ENCODE measurements around the gene TMEM88. TPM values are rescaled to one million over a fixed set of nuclear protein-coding genes. Genes with fewer than 3 reads are reported as not detected.
A peak's percentile ranks its signal among the peaks of the same experiment; 100 is the strongest.

Gene TMEM88
- total and polyA plus RNA-seq, 4 donors, result 2.7 to 27.6 (median 13.5) TPM

- Histone ChIP-seq H3K9me3 (ENCODE audit: control insufficient read depth, insufficient read depth, low read length) (no peaks in the 10 kb centered on the region), H3K27me3 (ENCODE audit: control insufficient read depth, insufficient read depth, low read length) (no peaks in the 10 kb centered on the region), H3K4me3 (ENCODE audit: low read depth, low read length) (no peak overlapping the region), H3K36me3 (ENCODE audit: control insufficient read depth, insufficient read depth, low read length) (peaks cover 3% of the 10 kb centered on the region), H3K4me1 (ENCODE audit: control insufficient read depth, insufficient read depth, low read length) (no peaks in the 10 kb centered on the region), H3K27ac (ENCODE audit: low read depth, low read length) (no peak overlapping the region)
- WGBS (ENCODE audit: insufficient coverage), result 93% methylated on average over 8 of the region's 9 CpGs
- no peak for DNase-seq (ENCODE audit: low read depth in 4 of 6, low spot score in 6 of 6)
These were observed 37.3 kb upstream of the TMEM88 start for GRCh38 chr17:7817643-7817964.

- Histone ChIP-seq H3K27ac (ENCODE audit: low read depth, low read length) (no peak overlapping the region), H3K9me3 (ENCODE audit: control insufficient read depth, insufficient read depth, low read length) (no peaks in the 10 kb centered on the region), H3K36me3 (ENCODE audit: control insufficient read depth, insufficient read depth, low read length) (peaks cover 3% of the 10 kb centered on the region), H3K4me1 (ENCODE audit: control insufficient read depth, insufficient read depth, low read length) (no peaks in the 10 kb centered on the region), H3K4me3 (ENCODE audit: low read depth, low read length) (no peak overlapping the region), H3K27me3 (ENCODE audit: control insufficient read depth, insufficient read depth, low read length) (no peaks in the 10 kb centered on the region)
- WGBS (ENCODE audit: insufficient coverage), result 73% methylated on average over 3 of the region's 10 CpGs
- DNase-seq (ENCODE audit: low read depth in 4 of 6, low spot score in 6 of 6), result no peak
These were observed 36.8 kb upstream of the TMEM88 start for GRCh38 chr17:7818026-7818425.

GRCh38 chr17:7818746-7819645 lies 35.9 kb upstream of the TMEM88 start:
- no peaks in the 10 kb centered on the region for H3K4me1 ChIP-seq (ENCODE audit: control insufficient read depth, insufficient read depth, low read length)
- no peak for DNase-seq (ENCODE audit: low read depth in 4 of 6, low spot score in 6 of 6)
- peaks cover 4% of the 10 kb centered on the region for H3K36me3 ChIP-seq (ENCODE audit: control insufficient read depth, insufficient read depth, low read length)
- H3K27ac ChIP-seq (ENCODE audit: low read depth, low read length), result no peak overlapping the region
- H3K27me3 ChIP-seq (ENCODE audit: control insufficient read depth, insufficient read depth, low read length), result no peaks in the 10 kb centered on the region
- WGBS (ENCODE audit: insufficient coverage), result 81% methylated on average over 27 of the region's 27 CpGs
- H3K4me3 ChIP-seq (ENCODE audit: low read depth, low read length), result no peak overlapping the region
- H3K9me3 ChIP-seq (ENCODE audit: control insufficient read depth, insufficient read depth, low read length), result no peaks in the 10 kb centered on the region

- Histone ChIP-seq H3K36me3 (ENCODE audit: control insufficient read depth, insufficient read depth, low read length) (peaks cover 6% of the 10 kb centered on the region), H3K4me3 (ENCODE audit: low read depth, low read length) (no peak overlapping the region), H3K27ac (ENCODE audit: low read depth, low read length) (no peak overlapping the region), H3K9me3 (ENCODE audit: control insufficient read depth, insufficient read depth, low read length) (no peaks in the 10 kb centered on the region), H3K4me1 (ENCODE audit: control insufficient read depth, insufficient read depth, low read length) (no peaks in the 10 kb centered on the region), H3K27me3 (ENCODE audit: control insufficient read depth, insufficient read depth, low read length) (no peaks in the 10 kb centered on the region)
- DNase-seq (ENCODE audit: low read depth in 4 of 6, low spot score in 6 of 6), result no peak
- 75% methylated on average over 5 of the region's 5 CpGs for WGBS (ENCODE audit: insufficient coverage)
These were observed 34.6 kb upstream of the TMEM88 start for GRCh38 chr17:7820231-7820630.

GRCh38 chr17:7822126-7822525 lies 32.7 kb upstream of the TMEM88 start:
- Histone ChIP-seq H3K4me3 (ENCODE audit: low read depth, low read length) (no peak overlapping the region), H3K27me3 (ENCODE audit: control insufficient read depth, insufficient read depth, low read length) (no peaks in the 10 kb centered on the region), H3K9me3 (ENCODE audit: control insufficient read depth, insufficient read depth, low read length) (no peaks in the 10 kb centered on the region), H3K4me1 (ENCODE audit: control insufficient read depth, insufficient read depth, low read length) (no peaks in the 10 kb centered on the region), H3K36me3 (ENCODE audit: control insufficient read depth, insufficient read depth, low read length) (peaks cover 6% of the 10 kb centered on the region), H3K27ac (ENCODE audit: low read depth, low read length) (no peak overlapping the region)
- no peak for DNase-seq (ENCODE audit: low read depth in 4 of 6, low spot score in 6 of 6)
- WGBS (ENCODE audit: insufficient coverage), result 70% methylated on average over 11 of the region's 14 CpGs

- no peak for DNase-seq (ENCODE audit: low read depth in 4 of 6, low spot score in 6 of 6)
These were observed 31.3 kb upstream of the TMEM88 start for GRCh38 chr17:7823581-7824001.

GRCh38 chr17:7824021-7824924 lies 30.6 kb upstream of the TMEM88 start:
- no peak overlapping the region for H3K4me3 ChIP-seq (ENCODE audit: low read depth, low read length)
- H3K27ac ChIP-seq (ENCODE audit: low read depth, low read length), result no peak overlapping the region
- H3K27me3 ChIP-seq (ENCODE audit: control insufficient read depth, insufficient read depth, low read length), result no peaks in the 10 kb centered on the region
- no peaks in the 10 kb centered on the region for H3K9me3 ChIP-seq (ENCODE audit: control insufficient read depth, insufficient read depth, low read length)
- no peak for DNase-seq (ENCODE audit: low read depth in 4 of 6, low spot score in 6 of 6)
- WGBS (ENCODE audit: insufficient coverage), result 82% methylated on average over 9 of the region's 9 CpGs
- H3K4me1 ChIP-seq (ENCODE audit: control insufficient read depth, insufficient read depth, low read length), result no peaks in the 10 kb centered on the region
- H3K36me3 ChIP-seq (ENCODE audit: control insufficient read depth, insufficient read depth, low read length), result peaks cover 3% of the 10 kb centered on the region

More at GRCh38 chr17:7823581-7824001, 31.3 kb upstream of the TMEM88 start:
- H3K36me3 ChIP-seq (ENCODE audit: control insufficient read depth, insufficient read depth, low read length), result peaks cover 5% of the 10 kb centered on the region
- H3K4me1 ChIP-seq (ENCODE audit: control insufficient read depth, insufficient read depth, low read length), result no peaks in the 10 kb centered on the region
- no peak overlapping the region for H3K4me3 ChIP-seq (ENCODE audit: low read depth, low read length)
- H3K27me3 ChIP-seq (ENCODE audit: control insufficient read depth, insufficient read depth, low read length), result no peaks in the 10 kb centered on the region
- H3K27ac ChIP-seq (ENCODE audit: low read depth, low read length), result no peak overlapping the region
- H3K9me3 ChIP-seq (ENCODE audit: control insufficient read depth, insufficient read depth, low read length), result no peaks in the 10 kb centered on the region
- WGBS (ENCODE audit: insufficient coverage), result 76% methylated on average over 20 of the region's 20 CpGs

- WGBS (ENCODE audit: insufficient coverage), result 44% methylated on average over 8 of the region's 12 CpGs
- Histone ChIP-seq H3K4me1 (ENCODE audit: control insufficient read depth, insufficient read depth, low read length) (no peaks in the 10 kb centered on the region), H3K27ac (ENCODE audit: low read depth, low read length) (no peak overlapping the region), H3K9me3 (ENCODE audit: control insufficient read depth, insufficient read depth, low read length) (no peaks in the 10 kb centered on the region), H3K36me3 (ENCODE audit: control insufficient read depth, insufficient read depth, low read length) (peaks cover 3% of the 10 kb centered on the region), H3K27me3 (ENCODE audit: control insufficient read depth, insufficient read depth, low read length) (no peaks in the 10 kb centered on the region), H3K4me3 (ENCODE audit: low read depth, low read length) (no peak overlapping the region)
- DNase-seq (ENCODE audit: low read depth in 4 of 6, low spot score in 6 of 6), result peak in 2 of 6 donors; percentile 55 to 63
These were observed 29.5 kb upstream of the TMEM88 start for GRCh38 chr17:7825206-7825990.

- H3K36me3 ChIP-seq (ENCODE audit: control insufficient read depth, insufficient read depth, low read length), result no peaks in the 10 kb centered on the region
- DNase-seq (ENCODE audit: low read depth in 4 of 6, low spot score in 6 of 6), result no peak
- no peak overlapping the region for H3K4me3 ChIP-seq (ENCODE audit: low read depth, low read length)
- 83% methylated on average over 5 of the region's 8 CpGs for WGBS (ENCODE audit: insufficient coverage)
- no peaks in the 10 kb centered on the region for H3K27me3 ChIP-seq (ENCODE audit: control insufficient read depth, insufficient read depth, low read length)
- no peaks in the 10 kb centered on the region for H3K9me3 ChIP-seq (ENCODE audit: control insufficient read depth, insufficient read depth, low read length)
- H3K4me1 ChIP-seq (ENCODE audit: control insufficient read depth, insufficient read depth, low read length), result peaks cover 22% of the 10 kb centered on the region
- H3K27ac ChIP-seq (ENCODE audit: low read depth, low read length), result no peak overlapping the region
These were observed 24.2 kb upstream of the TMEM88 start for GRCh38 chr17:7830616-7831015.

All from spinal cord (tissue), 10 donors.